NCI-H1105 (cell line): ENCODE measurements around the gene DLGAP4.

Experiments
- DNase-seq: peaks from one replicate; lab custom pipeline; 2025; lab: John Stamatoyannopoulos, UW

The DLGAP4 gene

GRCh38 chr20:36305602-36306551 lies at the start of gene DLGAP4:
DLGAP4 (plus strand) TSS chr20:36306339; CDS start chr20:36431718, 125,379 bp downstream.
- DNase-seq = peak; percentile 9

GRCh38 chr20:36259177-36260061 lies 46.7 kb upstream of the DLGAP4 start:
- DNase-seq = no peak

GRCh38 chr20:36260316-36260715 lies 45.8 kb upstream of the DLGAP4 start:
- DNase-seq = no peak

GRCh38 chr20:36261389-36262105 lies 44.6 kb upstream of the DLGAP4 start:
- no peak for DNase-seq

- DNase-seq = no peak
Measured at GRCh38 chr20:36262440-36262839, 43.7 kb upstream of the DLGAP4 start.

- DNase-seq = no peak
Measured at GRCh38 chr20:36264426-36265246, 41.5 kb upstream of the DLGAP4 start.

GRCh38 chr20:36266189-36266588 lies 40.0 kb upstream of the DLGAP4 start:
- no peak for DNase-seq

- no peak for DNase-seq
Measured at GRCh38 chr20:36267605-36268381, 38.3 kb upstream of the DLGAP4 start.

GRCh38 chr20:36268440-36269342 lies 37.4 kb upstream of the DLGAP4 start:
- DNase-seq = no peak

GRCh38 chr20:36269507-36269906 lies 36.6 kb upstream of the DLGAP4 start:
- DNase-seq = no peak

GRCh38 chr20:36270744-36271638 lies 35.1 kb upstream of the DLGAP4 start:
- no peak for DNase-seq

GRCh38 chr20:36271639-36272546 lies 34.2 kb upstream of the DLGAP4 start:
- DNase-seq = no peak

- DNase-seq = no peak
Measured at GRCh38 chr20:36272547-36273220, 33.5 kb upstream of the DLGAP4 start.

GRCh38 chr20:36273414-36274180 lies 32.5 kb upstream of the DLGAP4 start:
- no peak for DNase-seq

GRCh38 chr20:36274181-36274841 lies 31.8 kb upstream of the DLGAP4 start:
- DNase-seq = no peak
